Thyroid gland (tissue), 4 donors: ENCODE results near the gene EHBP1. TPM values are rescaled to one million over a fixed set of nuclear protein-coding genes. Genes with fewer than 3 reads are reported as not detected.

ENCODE experiments used
- DNase-seq, 2 donors: peaks; one replicate each; pipeline ENCODE4 v3.0.0-alpha.2; 2019
- H3K27ac ChIP-seq, 3 donors: fragments of 200-600 bp; sonication (generic); 1 replicate in 2 of 3; 2 replicates in 1 of 3; pipeline ENCODE4 v1.5.1; 2016 to 2019; ENCODE audit warnings: mild to moderate bottlenecking in 1 of 3, moderate library complexity in 1 of 3
- H3K27me3 ChIP-seq: fragments of 200-600 bp; sonication (generic); one replicate; pipeline ENCODE4 v1.5.1; 2019
- H3K36me3 ChIP-seq, 2 donors: fragments of 200-600 bp; sonication (generic); one replicate each; pipeline ENCODE4 v1.5.1; 2016 to 2019
- H3K4me1 ChIP-seq, 2 donors: fragments of 200-600 bp; sonication (generic); one replicate each; pipeline ENCODE4 v1.5.1; 2017 to 2019
- H3K4me3 ChIP-seq, 3 donors: fragments of 200-600 bp; sonication (generic); replicated peaks in 1 of 3; 1 replicate in 2 of 3; 2 replicates in 1 of 3; pipeline ENCODE4 v1.5.1; 2016; ENCODE audit warnings: mild to moderate bottlenecking in 1 of 3
- H3K9me3 ChIP-seq: fragments of 200-600 bp; sonication (generic); one replicate; pipeline ENCODE4 v1.5.1; 2017
- CTCF ChIP-seq, 6 experiments: fragments of 200-600 bp in 3 of 6; fragments of 450-650 bp in 3 of 6; sonication (generic) in 3 of 6; IDR thresholded peaks; one replicate each; pipeline ENCODE4 v1.5.1; 2016 to 2019; ENCODE audit warnings: antibody characterized with exemption in 6 of 6, mild to moderate bottlenecking in 2 of 6, inconsistent platforms in 1 of 6, moderate library complexity in 1 of 6
- POLR2A ChIP-seq, 2 donors: fragments of 450-650 bp; IDR thresholded peaks; one replicate each; pipeline ENCODE4 v1.6.1; 2017; ENCODE audit warnings: antibody characterized with exemption in 2 of 2, mild to moderate bottlenecking in 2 of 2, moderate library complexity in 1 of 2
- WGBS, 2 donors: methylation state at CpG; one replicate each; pipeline ENCODE4 v1.1.5; 2017; 5-methylcytosine and 5-hydroxymethylcytosine counted together
- intact Hi-C: fragments of 100-400 bp; cut with DNase I; formaldehyde crosslinking; loops from one replicate; pipeline ENCODE4 v1.15.1; 2023
- total RNA-seq, 4 donors: library from RNA; depleted of rRNA; stranded (reverse); fragments of >200 nt; gene quantifications; one replicate each; pipeline ENCODE4 v1.2.3, GENCODE V29; 2016

EHBP1 gene
- total RNA-seq, 4 donors from 2014 or later, result 49.9 to 68.8 (median 57.0) TPM

- Histone ChIP-seq H3K27ac (no peak overlapping the region), H3K36me3 (no peaks in the 10 kb centered on the region), H3K4me1 (no peaks in the 10 kb centered on the region), H3K9me3 (no peaks in the 10 kb centered on the region), H3K27me3 (no peaks in the 10 kb centered on the region), H3K4me3 (no peak overlapping the region)
- intact Hi-C loops, result no loop called here
- TF ChIP-seq CTCF (IDR thresholded peaks at IDR 0.05) (no peak), POLR2A (IDR thresholded peaks at IDR 0.05) (no peak)
- no peak for DNase-seq
- WGBS, 2 donors, result 98 to 99% methylated on average over 3 of the region's 3 CpGs
Observed at GRCh38 chr2:62958206-62958605, 252.7 kb downstream of the EHBP1 start.

GRCh38 chr2:62964050-62964449, 258.5 kb downstream of the EHBP1 start:
- WGBS, 2 donors, result 92 to 93% methylated on average over 2 of the region's 2 CpGs

GRCh38 chr2:62964671-62965070, 259.2 kb downstream of the EHBP1 start:
- no peak for DNase-seq
- Histone ChIP-seq H3K4me1 (peaks cover 0 to 4% of the 10 kb centered on the region in 2 donors), H3K27ac (no peak overlapping the region), H3K9me3 (no peaks in the 10 kb centered on the region), H3K36me3 (no peaks in the 10 kb centered on the region), H3K4me3 (no peak overlapping the region), H3K27me3 (no peaks in the 10 kb centered on the region)
- TF ChIP-seq POLR2A (IDR thresholded peaks at IDR 0.05) (no peak), CTCF (IDR thresholded peaks at IDR 0.05) (no peak)
- intact Hi-C loops, result no loop called here
- 72 to 76% methylated on average over 7 of the region's 7 CpGs for WGBS, 2 donors

More at GRCh38 chr2:62964050-62964449, 258.5 kb downstream of the EHBP1 start:
- no peaks in the 10 kb centered on the region for H3K27me3 ChIP-seq
- no peaks in the 10 kb centered on the region for H3K9me3 ChIP-seq
- DNase-seq, result no peak
- H3K4me1 ChIP-seq, result peaks cover 0 to 4% of the 10 kb centered on the region in 2 donors
- H3K4me3 ChIP-seq, result no peak overlapping the region
- no peaks in the 10 kb centered on the region for H3K36me3 ChIP-seq
- H3K27ac ChIP-seq, result no peak overlapping the region
- TF ChIP-seq CTCF (IDR thresholded peaks at IDR 0.05) (no peak), POLR2A (IDR thresholded peaks at IDR 0.05) (no peak)
- intact Hi-C loops, result no loop called here

- intact Hi-C loops, result no loop called here
- Histone ChIP-seq H3K4me1 (peaks cover 0 to 4% of the 10 kb centered on the region in 2 donors), H3K27me3 (no peaks in the 10 kb centered on the region), H3K9me3 (no peaks in the 10 kb centered on the region), H3K36me3 (no peaks in the 10 kb centered on the region), H3K27ac (no peak overlapping the region), H3K4me3 (no peak overlapping the region)
- no peak for DNase-seq
- no peak for TF ChIP-seq CTCF (IDR thresholded peaks at IDR 0.05)
- no peak for TF ChIP-seq POLR2A (IDR thresholded peaks at IDR 0.05)
- WGBS, 2 donors, result 94 to 95% methylated on average over 6 of the region's 6 CpGs
Observed at GRCh38 chr2:62966991-62967390, 261.5 kb downstream of the EHBP1 start.

GRCh38 chr2:62968168-62968567, 262.7 kb downstream of the EHBP1 start:
- intact Hi-C loops, result no loop called here
- 96 to 97% methylated on average over 1 of the region's 1 CpG for WGBS, 2 donors

More at GRCh38 chr2:62968168-62968567, 262.7 kb downstream of the EHBP1 start:
- Histone ChIP-seq H3K36me3 (no peaks in the 10 kb centered on the region), H3K4me3 (no peak overlapping the region), H3K9me3 (no peaks in the 10 kb centered on the region), H3K27me3 (no peaks in the 10 kb centered on the region), H3K4me1 (peaks cover 0 to 4% of the 10 kb centered on the region in 2 donors), H3K27ac (no peak overlapping the region)
- no peak for DNase-seq
- TF ChIP-seq POLR2A (IDR thresholded peaks at IDR 0.05) (no peak), CTCF (IDR thresholded peaks at IDR 0.05) (no peak)
